Measurements from ENCODE around the gene HYAL2. TPM values are rescaled to one million over a fixed set of nuclear protein-coding genes. Genes with fewer than 3 reads are reported as not detected.
A peak's percentile ranks its signal among the peaks of the same experiment; 100 is the strongest.

HYAL2 gene
- total RNA-seq, 4 donors from 2014 or later, result 36.7 to 68.9 (median 51.5) TPM

GRCh38 chr3:50358911-50359759 lies 36.6 kb upstream of the HYAL2 start, which contains the start of gene TMEM115:
TSS of gene TMEM115 (minus strand) at chr3:50359521. CDS start at chr3:50359063, 458 bp downstream.
- H3K9me3 ChIP-seq, result no peaks in the 10 kb centered on the region
- intact Hi-C loops (cut with DNase I), result no loop called here
- peak within 1 kb of the TSS; percentile 86 to 97 (median 94) for H3K27ac ChIP-seq
- peaks cover 13 to 44% (median 16%) of the 10 kb centered on the region in 3 donors for H3K36me3 ChIP-seq
- peak within 1 kb of the TSS; percentile 85 to 98 (median 92) for H3K4me3 ChIP-seq
- H3K4me1 ChIP-seq, result peaks cover 33 to 52% (median 37%) of the 10 kb centered on the region in 3 donors
- peak; percentile 94 for DNase-seq
- peak in 1 of 6 experiments; percentile 29 for TF ChIP-seq CTCF (IDR thresholded peaks at IDR 0.05)
- TF ChIP-seq POLR2A (IDR thresholded peaks at IDR 0.05), result peak in 3 of 4 donors; percentile 49 to 75 (median 56)
- 0% methylated on average over 7 of the region's 64 CpGs; no CpG with 5 or more reads in 1 of the 2 donors for WGBS, 2 donors
- no peaks in the 10 kb centered on the region for H3K27me3 ChIP-seq

- no peaks in the 10 kb centered on the region for H3K27me3 ChIP-seq
- TF ChIP-seq POLR2A (IDR thresholded peaks at IDR 0.05) (no peak), CTCF (IDR thresholded peaks at IDR 0.05) (no peak)
- no peak for DNase-seq
- whole genome bisulfite sequencing, 2 donors, result 20 to 60% methylated on average over 1 to 7 of the region's 24 CpGs
- H3K27ac ChIP-seq, result peak overlapping the region; percentile 86 to 97 (median 94)
- peak overlapping the region; percentile 85 to 98 (median 92) for H3K4me3 ChIP-seq
- peaks cover 31 to 57% (median 36%) of the 10 kb centered on the region in 3 donors for H3K4me1 ChIP-seq
- H3K36me3 ChIP-seq, result peaks cover 20 to 51% (median 23%) of the 10 kb centered on the region in 3 donors
- no peaks in the 10 kb centered on the region for H3K9me3 ChIP-seq
- intact Hi-C loops (cut with DNase I), result no loop called here
Observed at GRCh38 chr3:50358355-50358910, 35.9 kb upstream of the HYAL2 start.

GRCh38 chr3:50357481-50357880 lies 34.9 kb upstream of the HYAL2 start:
- no peak for DNase-seq
- 60% methylated on average over 1 of the region's 1 CpG; no CpG with 5 or more reads in 1 of the 2 donors for WGBS, 2 donors
- Histone ChIP-seq H3K27ac (peak overlapping the region in 3 of 4 donors; percentile 86 to 97 (median 94)), H3K27me3 (no peaks in the 10 kb centered on the region), H3K4me1 (peaks cover 31 to 66% (median 36%) of the 10 kb centered on the region in 3 donors), H3K36me3 (peaks cover 20 to 57% (median 28%) of the 10 kb centered on the region in 3 donors), H3K4me3 (peak overlapping the region; percentile 85 to 98 (median 92)), H3K9me3 (no peaks in the 10 kb centered on the region)
- intact Hi-C loops (cut with DNase I), result no loop called here
- TF ChIP-seq CTCF (IDR thresholded peaks at IDR 0.05), result no peak
- no peak for TF ChIP-seq POLR2A (IDR thresholded peaks at IDR 0.05)

- H3K27ac ChIP-seq, result peak overlapping the region; percentile 21 to 94 (median 55)
- peak overlapping the region in 3 of 4 donors; percentile 85 to 98 (median 89) for H3K4me3 ChIP-seq
- H3K9me3 ChIP-seq, result no peaks in the 10 kb centered on the region
- DNase-seq, result no peak
- H3K27me3 ChIP-seq, result no peaks in the 10 kb centered on the region
- peaks cover 34 to 75% (median 41%) of the 10 kb centered on the region in 3 donors for H3K4me1 ChIP-seq
- peaks cover 20 to 60% (median 28%) of the 10 kb centered on the region in 3 donors for H3K36me3 ChIP-seq
- intact Hi-C loops (cut with DNase I), result no loop called here
- no peak for TF ChIP-seq POLR2A (IDR thresholded peaks at IDR 0.05)
- TF ChIP-seq CTCF (IDR thresholded peaks at IDR 0.05), result no peak
- WGBS, 2 donors, result 39 to 43% methylated on average over 2 to 3 of the region's 5 CpGs
Observed at GRCh38 chr3:50356553-50356952, 34.0 kb upstream of the HYAL2 start.

Measured in esophagus squamous epithelium (tissue), 5 donors.